Liver (tissue), 9 donors: Measurements from ENCODE around the gene SEMA6B. TPM values are rescaled to one million over a fixed set of nuclear protein-coding genes. Genes with fewer than 3 reads are reported as not detected.

Source experiments
- DNase-seq: peaks from one replicate; pipeline ENCODE4 v3.0.0-alpha.2; 2017; ENCODE audit warnings: low spot score
- H3K27ac ChIP-seq, 2 donors: one replicate each; pipeline ENCODE4 v1.7.0; 2013; ENCODE audit warnings: inconsistent platforms in 2 of 2, low read length in 2 of 2, control low read depth in 1 of 2, low read depth in 1 of 2, mild to moderate bottlenecking in 1 of 2
- H3K27me3 ChIP-seq, 4 donors: one replicate each; pipeline versions ENCODE4 v1.6.1 to v1.7.0; 2013; ENCODE audit warnings: low read length in 3 of 4, inconsistent platforms in 1 of 4, mild to moderate bottlenecking in 1 of 4, moderate library complexity in 1 of 4; ENCODE audit not compliant: control insufficient read depth in 4 of 4, insufficient read depth in 4 of 4
- H3K36me3 ChIP-seq, 4 donors: one replicate each; pipeline versions ENCODE4 v1.6.1 to v1.7.0; 2013; ENCODE audit warnings: low read length in 3 of 4, mild to moderate bottlenecking in 3 of 4, low read depth in 1 of 4, moderate library complexity in 1 of 4; ENCODE audit not compliant: control insufficient read depth in 4 of 4, insufficient read depth in 3 of 4
- H3K4me1 ChIP-seq, 4 donors: one replicate each; pipeline versions ENCODE4 v1.6.1 to v1.7.0; 2013; ENCODE audit warnings: low read length in 3 of 4, mild to moderate bottlenecking in 3 of 4, moderate library complexity in 1 of 4; ENCODE audit not compliant: control insufficient read depth in 4 of 4, insufficient read depth in 4 of 4
- H3K4me3 ChIP-seq, 3 donors: one replicate each; pipeline versions ENCODE4 v1.6.1 to v1.7.0; 2013; ENCODE audit warnings: low read length in 3 of 3, control low read depth in 1 of 3, low read depth in 1 of 3, mild to moderate bottlenecking in 1 of 3
- H3K9ac ChIP-seq, 2 donors: one replicate each; pipeline ENCODE4 v1.7.0; 2013; ENCODE audit warnings: low read length in 2 of 2, mild to moderate bottlenecking in 2 of 2, moderate library complexity in 2 of 2, control low read depth in 1 of 2, low read depth in 1 of 2
- H3K9me3 ChIP-seq, 4 donors: one replicate each; pipeline versions ENCODE4 v1.6.1 to v1.7.0; 2013; ENCODE audit warnings: low read length in 3 of 4; ENCODE audit not compliant: control insufficient read depth in 4 of 4
- HNF4A ChIP-seq, 2 donors: conservative IDR thresholded peaks; 2 replicates each; pipeline ENCODE4 v1.6.1; 2016; ENCODE audit warnings: antibody characterized with exemption in 2 of 2, mild to moderate bottlenecking in 2 of 2
- HNF4G ChIP-seq: IDR thresholded peaks from 2 replicates; pipeline ENCODE4 v1.6.1; 2016; ENCODE audit warnings: antibody characterized with exemption
- JUND ChIP-seq, 2 donors: IDR thresholded peaks; 2 replicates each; pipeline ENCODE4 v1.6.1; 2016; ENCODE audit warnings: antibody characterized with exemption in 2 of 2
- MAX ChIP-seq: IDR thresholded peaks from 2 replicates; pipeline ENCODE4 v1.6.1; 2016; ENCODE audit warnings: antibody characterized with exemption
- NR2F2 ChIP-seq: IDR thresholded peaks from 2 replicates; pipeline ENCODE4 v1.6.1; 2016; ENCODE audit warnings: antibody characterized with exemption
- RAD21 ChIP-seq, 2 donors: IDR thresholded peaks; 2 replicates each; pipeline ENCODE4 v1.6.1; 2016; ENCODE audit warnings: antibody characterized with exemption in 2 of 2, mild to moderate bottlenecking in 2 of 2
- RXRA ChIP-seq, 2 donors: IDR thresholded peaks; 2 replicates each; pipeline ENCODE4 v1.6.1; 2017 to 2018; ENCODE audit warnings: antibody characterized with exemption in 2 of 2, mild to moderate bottlenecking in 1 of 2
- SP1 ChIP-seq: IDR thresholded peaks from 2 replicates; pipeline ENCODE4 v1.6.1; 2018; ENCODE audit warnings: antibody characterized with exemption, mild to moderate bottlenecking
- TAF1 ChIP-seq: conservative IDR thresholded peaks from 2 replicates; pipeline ENCODE4 v1.6.1; 2016; ENCODE audit warnings: antibody characterized with exemption, mild to moderate bottlenecking
- YY1 ChIP-seq: IDR thresholded peaks from 2 replicates; pipeline ENCODE4 v1.6.1; 2016; ENCODE audit warnings: antibody characterized with exemption, mild to moderate bottlenecking
- ZBTB33 ChIP-seq: IDR thresholded peaks from 2 replicates; pipeline ENCODE4 v1.6.1; 2016; ENCODE audit warnings: antibody characterized with exemption
- WGBS: extraction: QIAGEN DNeasy Blood & Tissue Kit; methylation state at CpG from one replicate; pipeline ENCODE4 v1.1.7; 2013; 5-methylcytosine and 5-hydroxymethylcytosine counted together
- polyA plus RNA-seq, 2 donors: library from polyadenylated mRNA; stranded (reverse) in 1 of 2; unstranded in 1 of 2; fragments of 200-250 nt in 1 of 2; fragments of >200 nt in 1 of 2; fragmentation: Nextera tagmentation in 1 of 2; extraction: Ambion mirVana in 1 of 2; gene quantifications; one replicate each; pipeline versions ENCODE4 v1.2.1 to v1.2.3, GENCODE V29; 2013 to 2015
- total RNA-seq, 2 donors: library from RNA; depleted of rRNA; stranded (reverse); fragments of >200 nt; gene quantifications; one replicate each; pipeline ENCODE4 v1.2.3, GENCODE V29; 2014
- TF ChIP-seq, protein P1 (sequence below): fragments of 150-350 bp; IDR thresholded peaks from 2 replicates; pipeline ENCODE4 v1.5.1; 2017; ENCODE audit warnings: improper control_type of control experiment, low read depth, low read length; ENCODE audit not compliant: missing input control
- TF ChIP-seq, protein P2 (sequence below): IDR thresholded peaks from 2 replicates; pipeline ENCODE4 v1.6.1; 2016; ENCODE audit warnings: antibody characterized with exemption, mild to moderate bottlenecking
- donor health status: healthy.
- donor health status: healthy.
- donor health status: healthy.
- donor health status: healthy.
- donor health status: healthy.

Gene SEMA6B
- total and polyA plus RNA-seq, 4 donors: 0.58 to 3.2 (median 2.9) TPM

DNA sequence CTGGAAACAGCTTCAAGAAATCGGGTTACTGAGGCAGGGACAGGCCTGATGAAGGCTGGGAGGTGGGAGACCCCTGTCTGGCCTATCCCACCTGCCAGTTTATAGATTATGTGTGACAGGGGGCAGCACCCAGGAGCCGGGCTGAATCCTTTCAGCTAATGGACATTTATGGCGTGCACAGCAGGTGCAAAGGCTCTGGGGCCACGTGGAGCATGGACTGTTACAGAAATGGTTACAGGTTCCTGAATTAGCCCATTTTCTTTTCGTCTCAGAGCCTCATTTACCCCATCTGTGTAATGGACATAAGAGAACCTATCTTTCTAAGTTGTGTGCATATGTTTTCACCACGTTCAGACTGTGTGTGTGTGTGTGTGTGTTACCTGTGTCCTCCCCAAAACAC is 45.4 kb upstream of the SEMA6B start:
- no peaks in the 10 kb centered on the region for H3K9me3 ChIP-seq
- WGBS: 84% methylated on average over 6 of the region's 6 CpGs
- no peak for TF ChIP-seq HNF4G
- TF ChIP-seq JUND (IDR thresholded peaks at IDR 0.05): no peak
- TF ChIP-seq, protein P1, sequence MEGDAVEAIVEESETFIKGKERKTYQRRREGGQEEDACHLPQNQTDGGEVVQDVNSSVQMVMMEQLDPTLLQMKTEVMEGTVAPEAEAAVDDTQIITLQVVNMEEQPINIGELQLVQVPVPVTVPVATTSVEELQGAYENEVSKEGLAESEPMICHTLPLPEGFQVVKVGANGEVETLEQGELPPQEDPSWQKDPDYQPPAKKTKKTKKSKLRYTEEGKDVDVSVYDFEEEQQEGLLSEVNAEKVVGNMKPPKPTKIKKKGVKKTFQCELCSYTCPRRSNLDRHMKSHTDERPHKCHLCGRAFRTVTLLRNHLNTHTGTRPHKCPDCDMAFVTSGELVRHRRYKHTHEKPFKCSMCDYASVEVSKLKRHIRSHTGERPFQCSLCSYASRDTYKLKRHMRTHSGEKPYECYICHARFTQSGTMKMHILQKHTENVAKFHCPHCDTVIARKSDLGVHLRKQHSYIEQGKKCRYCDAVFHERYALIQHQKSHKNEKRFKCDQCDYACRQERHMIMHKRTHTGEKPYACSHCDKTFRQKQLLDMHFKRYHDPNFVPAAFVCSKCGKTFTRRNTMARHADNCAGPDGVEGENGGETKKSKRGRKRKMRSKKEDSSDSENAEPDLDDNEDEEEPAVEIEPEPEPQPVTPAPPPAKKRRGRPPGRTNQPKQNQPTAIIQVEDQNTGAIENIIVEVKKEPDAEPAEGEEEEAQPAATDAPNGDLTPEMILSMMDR: no peak
- no peak for TF ChIP-seq ZBTB33
- H3K27me3 ChIP-seq: no peaks in the 10 kb centered on the region
- H3K4me1 ChIP-seq: peaks cover 2 to 8% (median 5%) of the 10 kb centered on the region in 4 donors
- H3K27ac ChIP-seq: no peak overlapping the region
- H3K9ac ChIP-seq: no peak overlapping the region
- no peak overlapping the region for H3K4me3 ChIP-seq
- no peaks in the 10 kb centered on the region for H3K36me3 ChIP-seq
- DNase-seq: no peak

DNA sequence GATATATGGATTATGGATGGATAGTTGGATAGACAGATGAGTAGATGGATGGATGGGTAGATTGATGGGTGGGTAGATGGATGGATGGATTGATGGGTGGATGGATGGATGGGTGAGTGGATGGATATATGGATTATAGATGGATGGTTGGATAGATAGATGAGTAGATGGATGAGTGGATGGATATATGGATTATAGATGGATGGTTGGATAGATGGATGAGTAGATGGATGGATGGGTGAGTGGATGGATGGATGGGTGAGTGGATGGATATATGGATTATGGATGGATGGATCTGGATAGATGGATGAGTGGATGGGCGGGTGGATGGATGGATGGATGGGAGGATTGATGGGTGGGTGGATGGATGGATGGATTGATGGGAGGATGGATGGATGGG is 43.4 kb upstream of the SEMA6B start:
- WGBS: 92% methylated on average over 1 of the region's 1 CpG
- no peak for DNase-seq
- Histone ChIP-seq H3K27me3 (no peaks in the 10 kb centered on the region), H3K4me3 (no peak overlapping the region), H3K27ac (no peak overlapping the region), H3K36me3 (no peaks in the 10 kb centered on the region), H3K9ac (no peak overlapping the region), H3K9me3 (no peaks in the 10 kb centered on the region), H3K4me1 (peaks cover 3 to 8% (median 7%) of the 10 kb centered on the region in 4 donors)
- no peak for TF ChIP-seq YY1
- TF ChIP-seq JUND (IDR thresholded peaks at IDR 0.05): no peak
- TF ChIP-seq HNF4A (conservative IDR thresholded peaks at IDR 0.05): no peak
- TF ChIP-seq NR2F2: no peak
- TF ChIP-seq RXRA (IDR thresholded peaks at IDR 0.05): no peak
- TF ChIP-seq MAX: no peak
- TF ChIP-seq, protein P1: no peak
- TF ChIP-seq HNF4G: no peak

GRCh38 chr19:4602173-4602788 is 42.8 kb upstream of the SEMA6B start:
- no peak overlapping the region for H3K4me3 ChIP-seq
- no peaks in the 10 kb centered on the region for H3K9me3 ChIP-seq
- peaks cover 3 to 11% (median 7%) of the 10 kb centered on the region in 4 donors for H3K4me1 ChIP-seq
- TF ChIP-seq RAD21 (IDR thresholded peaks at IDR 0.05): no peak
- TF ChIP-seq, protein P2, sequence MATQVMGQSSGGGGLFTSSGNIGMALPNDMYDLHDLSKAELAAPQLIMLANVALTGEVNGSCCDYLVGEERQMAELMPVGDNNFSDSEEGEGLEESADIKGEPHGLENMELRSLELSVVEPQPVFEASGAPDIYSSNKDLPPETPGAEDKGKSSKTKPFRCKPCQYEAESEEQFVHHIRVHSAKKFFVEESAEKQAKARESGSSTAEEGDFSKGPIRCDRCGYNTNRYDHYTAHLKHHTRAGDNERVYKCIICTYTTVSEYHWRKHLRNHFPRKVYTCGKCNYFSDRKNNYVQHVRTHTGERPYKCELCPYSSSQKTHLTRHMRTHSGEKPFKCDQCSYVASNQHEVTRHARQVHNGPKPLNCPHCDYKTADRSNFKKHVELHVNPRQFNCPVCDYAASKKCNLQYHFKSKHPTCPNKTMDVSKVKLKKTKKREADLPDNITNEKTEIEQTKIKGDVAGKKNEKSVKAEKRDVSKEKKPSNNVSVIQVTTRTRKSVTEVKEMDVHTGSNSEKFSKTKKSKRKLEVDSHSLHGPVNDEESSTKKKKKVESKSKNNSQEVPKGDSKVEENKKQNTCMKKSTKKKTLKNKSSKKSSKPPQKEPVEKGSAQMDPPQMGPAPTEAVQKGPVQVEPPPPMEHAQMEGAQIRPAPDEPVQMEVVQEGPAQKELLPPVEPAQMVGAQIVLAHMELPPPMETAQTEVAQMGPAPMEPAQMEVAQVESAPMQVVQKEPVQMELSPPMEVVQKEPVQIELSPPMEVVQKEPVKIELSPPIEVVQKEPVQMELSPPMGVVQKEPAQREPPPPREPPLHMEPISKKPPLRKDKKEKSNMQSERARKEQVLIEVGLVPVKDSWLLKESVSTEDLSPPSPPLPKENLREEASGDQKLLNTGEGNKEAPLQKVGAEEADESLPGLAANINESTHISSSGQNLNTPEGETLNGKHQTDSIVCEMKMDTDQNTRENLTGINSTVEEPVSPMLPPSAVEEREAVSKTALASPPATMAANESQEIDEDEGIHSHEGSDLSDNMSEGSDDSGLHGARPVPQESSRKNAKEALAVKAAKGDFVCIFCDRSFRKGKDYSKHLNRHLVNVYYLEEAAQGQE: no peak
- TF ChIP-seq, protein P1: no peak
- no peak for TF ChIP-seq YY1
- no peak for TF ChIP-seq SP1
- no peak for TF ChIP-seq JUND (IDR thresholded peaks at IDR 0.05)
- TF ChIP-seq TAF1: no peak
- no peaks in the 10 kb centered on the region for H3K27me3 ChIP-seq
- no peaks in the 10 kb centered on the region for H3K36me3 ChIP-seq
- H3K9ac ChIP-seq: no peak overlapping the region
- no peak for DNase-seq
- WGBS: 90% methylated on average over 5 of the region's 5 CpGs
- H3K27ac ChIP-seq: no peak overlapping the region
